ENCODE measurements around the gene UBE2I.

- TF ChIP-seq, protein P1, sequence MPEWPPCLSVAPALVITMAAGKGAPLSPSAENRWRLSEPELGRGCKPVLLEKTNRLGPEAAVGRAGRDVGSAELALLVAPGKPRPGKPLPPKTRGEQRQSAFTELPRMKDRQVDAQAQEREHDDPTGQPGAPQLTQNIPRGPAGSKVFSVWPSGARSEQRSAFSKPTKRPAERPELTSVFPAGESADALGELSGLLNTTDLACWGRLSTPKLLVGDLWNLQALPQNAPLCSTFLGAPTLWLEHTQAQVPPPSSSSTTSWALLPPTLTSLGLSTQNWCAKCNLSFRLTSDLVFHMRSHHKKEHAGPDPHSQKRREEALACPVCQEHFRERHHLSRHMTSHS (tag by site-specific recombination; IDR thresholded peaks at IDR 0.05): no peak
- no peak for TF ChIP-seq CTCF (tag by site-specific recombination; IDR thresholded peaks at IDR 0.05)
- TF ChIP-seq, protein P2, sequence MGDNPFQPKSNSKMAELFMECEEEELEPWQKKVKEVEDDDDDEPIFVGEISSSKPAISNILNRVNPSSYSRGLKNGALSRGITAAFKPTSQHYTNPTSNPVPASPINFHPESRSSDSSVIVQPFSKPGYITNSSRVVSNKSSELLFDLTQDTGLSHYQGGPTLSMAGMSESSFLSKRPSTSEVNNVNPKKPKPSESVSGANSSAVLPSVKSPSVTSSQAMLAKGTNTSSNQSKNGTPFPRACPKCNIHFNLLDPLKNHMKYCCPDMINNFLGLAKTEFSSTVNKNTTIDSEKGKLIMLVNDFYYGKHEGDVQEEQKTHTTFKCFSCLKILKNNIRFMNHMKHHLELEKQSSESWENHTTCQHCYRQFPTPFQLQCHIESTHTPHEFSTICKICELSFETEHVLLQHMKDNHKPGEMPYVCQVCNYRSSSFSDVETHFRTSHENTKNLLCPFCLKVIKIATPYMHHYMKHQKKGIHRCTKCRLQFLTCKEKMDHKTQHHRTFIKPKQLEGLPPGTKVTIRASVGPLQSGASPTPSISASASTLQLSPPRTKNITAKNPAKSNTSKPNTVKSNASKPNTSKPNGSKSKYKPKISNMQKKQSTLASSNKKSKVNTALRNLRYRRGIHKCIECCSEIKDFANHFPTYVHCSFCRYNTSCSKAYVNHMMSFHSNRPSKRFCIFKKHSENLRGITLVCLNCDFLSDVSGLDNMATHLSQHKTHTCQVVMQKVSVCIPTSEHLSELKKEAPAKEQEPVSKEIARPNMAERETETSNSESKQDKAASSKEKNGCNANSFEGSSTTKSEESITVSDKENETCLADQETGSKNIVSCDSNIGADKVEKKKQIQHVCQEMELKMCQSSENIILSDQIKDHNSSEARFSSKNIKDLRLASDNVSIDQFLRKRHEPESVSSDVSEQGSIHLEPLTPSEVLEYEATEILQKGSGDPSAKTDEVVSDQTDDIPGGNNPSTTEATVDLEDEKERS (tag by site-specific recombination; IDR thresholded peaks at IDR 0.05): no peak
- TF ChIP-seq ZNF174 (tag by site-specific recombination; IDR thresholded peaks at IDR 0.05): no peak
- no peak for TF ChIP-seq ZNF23 (tag by site-specific recombination; IDR thresholded peaks at IDR 0.05; ENCODE audit: borderline replicate concordance)
- TF ChIP-seq PRDM4 (tag by site-specific recombination; IDR thresholded peaks at IDR 0.05): no peak
- TF ChIP-seq HOXA7 (CRISPR knock-in tag; IDR thresholded peaks at IDR 0.05; ENCODE audit: borderline replicate concordance): no peak
Measured at GRCh38 chr16:1334739-1335138, 25.3 kb downstream of the UBE2I start.

All from HEK293 (cell line).